ENCODE results near the gene RPL3. TPM values are rescaled to one million over a fixed set of nuclear protein-coding genes. Genes with fewer than 3 reads are reported as not detected.

The RPL3 gene
- polyA plus RNA-seq, 1 donor from 2014 or later: 1,527 TPM

DNA sequence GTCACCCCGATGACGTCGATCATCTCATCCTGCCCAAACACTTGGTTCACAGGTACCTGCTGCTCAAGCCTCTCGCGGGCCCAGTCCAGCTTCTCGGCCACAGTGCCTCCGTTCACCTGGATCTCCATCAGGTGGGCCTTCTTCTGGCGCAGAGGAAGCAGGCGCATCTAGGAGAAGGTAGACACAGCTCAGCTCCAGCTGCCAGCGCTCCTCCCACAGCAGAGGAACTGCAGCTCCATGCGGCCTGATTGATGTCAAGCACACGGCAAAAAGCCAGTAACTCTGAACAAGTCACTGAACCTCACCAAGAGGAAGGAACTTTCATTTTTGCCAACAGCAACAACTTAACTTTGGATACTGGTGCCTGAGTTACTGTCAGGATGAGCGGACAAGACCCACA is 4.0 kb downstream of the RPL3 start:
- Histone ChIP-seq H3K9me2 (ENCODE audit: insufficient read depth, low read length) (no peaks in the 10 kb centered on the region), H4K20me1 (ENCODE audit: insufficient read depth) (peaks cover 17% of the 10 kb centered on the region), H3K79me2 (replicated peaks; ENCODE audit: insufficient read depth, low read length) (peaks cover 27% of the 10 kb centered on the region), H3K27me3 (ENCODE audit: insufficient read depth, low read depth, low read length) (no peaks in the 10 kb centered on the region), H3K9me3 (ENCODE audit: low read length) (no peaks in the 10 kb centered on the region), H3K4me3 (ENCODE audit: low read length) (no peak overlapping the region), H3F3A (ENCODE audit: insufficient read depth, low read length, poor library complexity, severe bottlenecking) (no peaks in the 10 kb centered on the region), H3K9ac (ENCODE audit: low read length) (no peak overlapping the region), H3K4me2 (ENCODE audit: low read length) (no peak overlapping the region), H3K27ac (ENCODE audit: low read length) (no peak overlapping the region), H3K36me3 (ENCODE audit: insufficient read depth, low read length) (peaks cover 13% of the 10 kb centered on the region), H2AFZ (ENCODE audit: low read depth, low read length) (no peak overlapping the region)
- TF ChIP-seq RAD21 (conservative IDR thresholded peaks at IDR 0.05): no peak
- TF ChIP-seq, protein P1, sequence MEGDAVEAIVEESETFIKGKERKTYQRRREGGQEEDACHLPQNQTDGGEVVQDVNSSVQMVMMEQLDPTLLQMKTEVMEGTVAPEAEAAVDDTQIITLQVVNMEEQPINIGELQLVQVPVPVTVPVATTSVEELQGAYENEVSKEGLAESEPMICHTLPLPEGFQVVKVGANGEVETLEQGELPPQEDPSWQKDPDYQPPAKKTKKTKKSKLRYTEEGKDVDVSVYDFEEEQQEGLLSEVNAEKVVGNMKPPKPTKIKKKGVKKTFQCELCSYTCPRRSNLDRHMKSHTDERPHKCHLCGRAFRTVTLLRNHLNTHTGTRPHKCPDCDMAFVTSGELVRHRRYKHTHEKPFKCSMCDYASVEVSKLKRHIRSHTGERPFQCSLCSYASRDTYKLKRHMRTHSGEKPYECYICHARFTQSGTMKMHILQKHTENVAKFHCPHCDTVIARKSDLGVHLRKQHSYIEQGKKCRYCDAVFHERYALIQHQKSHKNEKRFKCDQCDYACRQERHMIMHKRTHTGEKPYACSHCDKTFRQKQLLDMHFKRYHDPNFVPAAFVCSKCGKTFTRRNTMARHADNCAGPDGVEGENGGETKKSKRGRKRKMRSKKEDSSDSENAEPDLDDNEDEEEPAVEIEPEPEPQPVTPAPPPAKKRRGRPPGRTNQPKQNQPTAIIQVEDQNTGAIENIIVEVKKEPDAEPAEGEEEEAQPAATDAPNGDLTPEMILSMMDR (IDR thresholded peaks at IDR 0.05; ENCODE audit: poor library complexity, severe bottlenecking): no peak
- TF ChIP-seq EZH2 (IDR thresholded peaks at IDR 0.05; ENCODE audit: borderline replicate concordance, insufficient read depth, low read length, poor library complexity, severe bottlenecking): no peak
- TF ChIP-seq POLR2AphosphoS5 (IDR thresholded peaks at IDR 0.05): no peak
- no peak for TF ChIP-seq EP300 (conservative IDR thresholded peaks at IDR 0.05; ENCODE audit: poor library complexity, severe bottlenecking)
- no peak for TF ChIP-seq MXI1 (conservative IDR thresholded peaks at IDR 0.05; ENCODE audit: poor library complexity, severe bottlenecking)
- TF ChIP-seq SMC3 (conservative IDR thresholded peaks at IDR 0.05; ENCODE audit: poor library complexity): no peak
- TF ChIP-seq, protein P2, sequence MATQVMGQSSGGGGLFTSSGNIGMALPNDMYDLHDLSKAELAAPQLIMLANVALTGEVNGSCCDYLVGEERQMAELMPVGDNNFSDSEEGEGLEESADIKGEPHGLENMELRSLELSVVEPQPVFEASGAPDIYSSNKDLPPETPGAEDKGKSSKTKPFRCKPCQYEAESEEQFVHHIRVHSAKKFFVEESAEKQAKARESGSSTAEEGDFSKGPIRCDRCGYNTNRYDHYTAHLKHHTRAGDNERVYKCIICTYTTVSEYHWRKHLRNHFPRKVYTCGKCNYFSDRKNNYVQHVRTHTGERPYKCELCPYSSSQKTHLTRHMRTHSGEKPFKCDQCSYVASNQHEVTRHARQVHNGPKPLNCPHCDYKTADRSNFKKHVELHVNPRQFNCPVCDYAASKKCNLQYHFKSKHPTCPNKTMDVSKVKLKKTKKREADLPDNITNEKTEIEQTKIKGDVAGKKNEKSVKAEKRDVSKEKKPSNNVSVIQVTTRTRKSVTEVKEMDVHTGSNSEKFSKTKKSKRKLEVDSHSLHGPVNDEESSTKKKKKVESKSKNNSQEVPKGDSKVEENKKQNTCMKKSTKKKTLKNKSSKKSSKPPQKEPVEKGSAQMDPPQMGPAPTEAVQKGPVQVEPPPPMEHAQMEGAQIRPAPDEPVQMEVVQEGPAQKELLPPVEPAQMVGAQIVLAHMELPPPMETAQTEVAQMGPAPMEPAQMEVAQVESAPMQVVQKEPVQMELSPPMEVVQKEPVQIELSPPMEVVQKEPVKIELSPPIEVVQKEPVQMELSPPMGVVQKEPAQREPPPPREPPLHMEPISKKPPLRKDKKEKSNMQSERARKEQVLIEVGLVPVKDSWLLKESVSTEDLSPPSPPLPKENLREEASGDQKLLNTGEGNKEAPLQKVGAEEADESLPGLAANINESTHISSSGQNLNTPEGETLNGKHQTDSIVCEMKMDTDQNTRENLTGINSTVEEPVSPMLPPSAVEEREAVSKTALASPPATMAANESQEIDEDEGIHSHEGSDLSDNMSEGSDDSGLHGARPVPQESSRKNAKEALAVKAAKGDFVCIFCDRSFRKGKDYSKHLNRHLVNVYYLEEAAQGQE (IDR thresholded peaks at IDR 0.05; ENCODE audit: borderline replicate concordance): no peak
- TF ChIP-seq TAF1 (IDR thresholded peaks at IDR 0.05; ENCODE audit: low read depth): no peak

DNA sequence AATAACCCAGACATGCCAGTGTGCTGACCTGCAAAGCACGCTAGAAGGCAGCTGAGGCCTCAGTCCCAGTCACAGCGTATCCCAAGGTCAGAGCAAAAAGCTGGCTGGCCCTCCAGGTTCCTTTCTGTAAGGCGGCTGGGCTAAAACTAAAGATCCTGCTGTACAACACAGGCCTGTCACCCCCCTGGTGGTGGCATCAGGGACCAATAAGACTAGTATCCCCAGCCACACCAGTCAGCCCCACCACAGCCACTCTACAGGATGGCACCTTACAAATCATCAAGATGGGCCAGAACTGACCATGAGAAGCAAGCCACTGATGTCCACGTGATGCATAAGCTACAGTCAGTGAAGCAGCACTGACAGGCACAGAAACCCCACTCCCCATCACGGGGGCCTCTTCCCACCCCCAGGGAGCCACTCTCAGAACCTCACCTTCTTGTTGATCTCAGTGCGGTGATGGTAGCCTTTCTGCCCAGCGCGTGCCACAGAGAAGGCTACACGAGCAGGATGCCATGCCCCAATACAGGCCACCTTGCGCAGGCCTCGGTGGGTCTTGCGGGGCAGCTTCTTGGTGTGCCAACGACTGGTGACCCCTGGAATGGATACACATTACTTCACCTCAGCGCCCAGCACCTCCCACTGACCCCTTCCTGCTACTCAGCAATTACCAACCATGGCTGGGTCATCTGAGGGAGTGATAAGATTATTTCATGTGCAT is 5.0 kb downstream of the RPL3 start:
- no peak overlapping the region for H2AFZ ChIP-seq (ENCODE audit: low read depth, low read length)
- H3K4me3 ChIP-seq (ENCODE audit: low read length): no peak overlapping the region
- peaks cover 13% of the 10 kb centered on the region for H3K36me3 ChIP-seq (ENCODE audit: insufficient read depth, low read length)
- no peaks in the 10 kb centered on the region for H3K9me3 ChIP-seq (ENCODE audit: low read length)
- TF ChIP-seq RAD21 (conservative IDR thresholded peaks at IDR 0.05) (no peak), MXI1 (conservative IDR thresholded peaks at IDR 0.05; ENCODE audit: poor library complexity, severe bottlenecking) (no peak), EZH2 (IDR thresholded peaks at IDR 0.05; ENCODE audit: borderline replicate concordance, insufficient read depth, low read length, poor library complexity, severe bottlenecking) (no peak)
- H3K27me3 ChIP-seq (ENCODE audit: insufficient read depth, low read depth, low read length): no peaks in the 10 kb centered on the region
- peaks cover 17% of the 10 kb centered on the region for H4K20me1 ChIP-seq (ENCODE audit: insufficient read depth)
- H3K79me2 ChIP-seq (replicated peaks; ENCODE audit: insufficient read depth, low read length): peaks cover 27% of the 10 kb centered on the region
- no peak overlapping the region for H3K4me2 ChIP-seq (ENCODE audit: low read length)
- no peak overlapping the region for H3K27ac ChIP-seq (ENCODE audit: low read length)
- no peak overlapping the region for H3K9ac ChIP-seq (ENCODE audit: low read length)
- H3K9me2 ChIP-seq (ENCODE audit: insufficient read depth, low read length): no peaks in the 10 kb centered on the region
- no peaks in the 10 kb centered on the region for H3F3A ChIP-seq (ENCODE audit: insufficient read depth, low read length, poor library complexity, severe bottlenecking)
